ENCODE data around the gene NFILZ.
"Not testable (repeated sequence)": the region's sequence is repeated elsewhere in the genome, so short reads cannot be mapped to it uniquely, and the experiment has no call there.

The NFILZ gene

DNA sequence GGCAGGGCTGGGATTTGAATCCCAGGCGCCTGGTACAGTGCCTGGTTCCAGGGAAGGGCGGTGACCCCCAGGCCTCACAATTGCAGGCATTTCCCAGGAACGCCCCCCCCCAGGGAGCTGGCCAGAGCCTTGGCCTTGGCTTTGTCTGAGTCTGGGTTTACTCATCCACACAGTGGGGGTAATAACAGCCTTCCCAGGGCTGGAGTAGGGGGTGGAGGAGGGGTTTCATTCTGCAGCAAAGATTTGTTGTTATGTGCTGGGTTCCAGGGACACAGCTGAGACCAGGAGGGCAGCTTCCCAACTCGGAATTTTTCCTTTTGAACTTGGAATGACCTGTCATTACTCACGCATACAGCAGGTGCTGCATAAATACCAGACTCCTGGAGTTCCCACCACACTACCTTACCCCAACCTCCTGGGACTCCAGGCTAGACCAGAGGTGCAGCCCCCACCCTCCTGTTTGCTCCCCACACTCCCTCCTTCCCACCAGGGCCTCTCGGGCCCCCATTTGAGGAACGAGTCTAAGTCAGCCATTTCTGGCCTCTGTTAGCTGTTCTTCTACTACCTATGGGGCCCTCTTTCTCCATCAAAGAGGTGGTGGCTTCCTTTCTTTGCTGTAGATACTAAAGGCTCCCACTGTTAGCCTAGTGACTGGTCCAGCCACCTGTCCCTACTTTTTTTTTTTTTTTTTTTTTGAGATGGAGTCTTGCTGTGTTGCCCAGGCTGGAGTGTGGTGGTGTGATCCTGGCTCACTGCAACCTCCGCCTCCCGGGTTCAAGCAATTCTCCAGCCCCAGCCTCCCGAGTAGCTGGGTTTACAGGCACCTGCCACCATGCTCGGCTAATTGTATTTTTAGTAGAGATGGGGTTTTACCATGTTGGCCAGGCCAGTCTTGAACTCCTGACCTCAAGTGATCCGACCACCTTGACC, 18.3 kb upstream of the NFILZ start:
- no peak for DNase-seq

DNA sequence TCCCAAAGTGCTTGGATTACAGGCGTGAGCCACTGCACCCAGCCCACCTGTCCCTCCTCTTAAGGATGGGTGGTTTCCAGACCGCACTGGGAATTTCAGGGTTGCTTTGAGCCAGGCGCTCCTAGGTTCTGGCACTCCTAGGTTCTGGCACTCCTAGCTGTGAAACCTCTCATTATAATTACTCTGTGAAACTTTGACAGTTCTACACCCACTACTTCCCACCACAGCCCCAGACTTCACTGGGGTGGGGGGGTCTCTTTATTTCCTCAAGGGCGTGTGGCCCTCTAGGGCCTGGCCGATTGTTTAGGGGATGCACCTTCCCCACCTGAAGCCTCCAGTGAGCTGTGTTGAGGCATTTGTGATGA, 17.6 kb upstream of the NFILZ start:
- no peak for DNase-seq

DNA sequence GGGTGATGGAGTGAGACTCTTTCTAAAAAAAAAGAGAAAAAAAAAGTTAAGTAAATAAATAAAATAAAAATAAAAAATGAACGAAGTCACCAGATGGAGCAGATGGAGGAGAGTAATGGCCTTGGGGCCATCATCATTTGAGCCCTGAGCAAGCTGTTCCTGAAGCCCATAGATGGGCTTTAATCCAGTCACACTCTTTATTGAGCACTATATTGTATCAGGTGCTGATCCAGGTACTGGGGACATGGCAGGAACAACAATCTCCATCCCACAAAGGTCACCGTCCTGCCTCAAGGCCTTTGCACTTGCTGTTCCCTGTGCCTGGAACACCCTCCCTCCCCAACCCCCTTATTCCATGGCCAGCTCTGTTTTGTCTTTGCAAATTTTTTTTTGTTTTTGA, 16.0 kb upstream of the NFILZ start:
- DNase-seq = no peak

DNA sequence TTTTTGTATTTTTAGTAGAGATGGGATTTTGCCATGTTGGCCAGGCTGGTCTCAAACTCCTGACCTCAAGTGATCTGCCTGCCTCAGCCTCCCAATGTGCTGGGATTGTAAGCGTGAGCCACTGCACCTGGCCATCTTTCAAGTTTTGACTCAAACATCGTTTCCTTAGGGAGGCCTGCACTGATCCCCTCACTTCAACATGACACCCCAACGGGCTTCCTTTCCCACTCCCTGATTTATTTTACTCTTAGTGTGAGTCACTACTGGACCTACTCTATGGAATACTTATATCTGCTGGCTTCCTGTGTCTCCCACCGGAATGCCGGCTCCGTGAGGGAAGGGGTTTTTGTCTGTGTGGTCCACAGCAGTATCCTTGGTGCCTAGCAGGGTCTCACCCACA, 15.4 kb upstream of the NFILZ start:
- no peak for DNase-seq

DNA sequence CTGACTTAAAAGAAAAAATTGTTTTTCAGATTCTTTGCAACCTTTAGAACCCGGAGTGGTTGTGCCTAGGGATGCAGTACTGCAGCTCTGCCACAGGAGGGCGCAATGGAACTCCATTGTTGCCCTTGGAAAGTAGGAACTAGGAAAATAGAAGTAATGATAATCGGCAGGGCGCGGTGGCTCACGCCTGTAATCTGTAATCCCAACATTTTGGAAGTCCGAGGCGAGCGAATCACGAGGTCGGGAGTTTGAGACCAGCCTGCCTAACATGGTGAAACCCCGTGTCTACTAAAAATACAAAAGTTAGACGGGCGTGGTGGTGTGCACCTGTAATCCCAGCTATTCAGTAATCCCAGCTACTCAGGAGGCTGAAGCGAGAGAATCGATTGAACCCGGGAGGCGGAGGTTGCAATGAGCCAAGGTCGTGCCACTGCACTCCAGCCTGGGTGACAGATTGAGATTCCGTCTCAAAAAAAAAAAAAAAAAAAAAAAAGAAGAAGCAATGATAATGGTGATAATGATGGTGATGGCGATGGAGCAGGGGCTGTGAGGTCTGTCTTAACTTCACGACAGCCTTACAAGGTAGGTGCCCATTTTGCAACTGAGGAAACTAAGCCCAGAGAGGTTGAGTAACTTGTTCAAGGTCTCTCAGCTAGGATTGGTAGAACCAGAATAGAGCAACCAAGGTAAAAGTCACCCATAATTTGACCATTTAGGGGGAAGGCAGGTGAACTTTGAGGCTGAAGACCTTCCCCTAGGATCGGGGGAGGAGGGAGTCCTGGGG, 14.4 kb upstream of the NFILZ start:
- peak; percentile 62 for DNase-seq

DNA sequence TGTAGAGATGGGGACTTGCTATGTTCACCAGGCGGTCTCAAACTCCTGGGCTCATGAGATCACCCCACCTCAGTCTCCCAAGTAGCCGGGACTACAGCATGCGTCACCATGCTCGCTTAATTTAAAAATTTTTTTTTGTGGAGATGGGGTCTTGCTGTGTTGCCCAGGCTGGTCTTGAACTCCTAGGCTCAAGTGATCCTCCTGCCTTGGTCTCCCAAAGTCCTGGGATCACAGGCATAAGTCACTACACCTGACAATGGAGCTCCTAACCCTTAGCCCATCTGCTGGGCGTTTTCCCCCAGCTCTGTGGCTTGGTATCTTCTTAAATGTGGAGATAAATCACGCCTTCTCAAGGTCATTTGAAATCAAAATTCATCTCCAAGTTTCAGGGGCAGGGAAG, 13.6 kb upstream of the NFILZ start:
- DNase-seq = no peak

DNA sequence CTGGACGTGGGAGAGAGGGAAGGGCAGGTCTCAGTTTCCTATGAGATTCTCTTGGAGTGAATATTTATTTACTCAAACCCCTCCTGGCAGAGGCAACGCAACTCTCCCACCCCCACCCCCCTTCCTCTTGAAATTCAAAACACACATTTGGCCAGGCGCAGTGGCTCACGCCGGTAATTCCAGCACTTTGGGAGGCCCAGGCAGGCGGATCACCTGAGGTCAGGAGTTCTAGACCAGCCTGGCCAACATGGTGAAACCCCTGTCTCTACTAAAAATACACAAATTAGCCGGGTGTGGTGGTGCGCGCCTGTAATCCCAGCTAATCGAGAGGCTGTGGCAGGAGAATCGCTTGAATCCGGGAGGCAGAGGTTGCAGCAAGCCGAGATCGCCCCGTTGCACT, 13.1 kb upstream of the NFILZ start:
- not testable (repeated sequence) for DNase-seq

DNA sequence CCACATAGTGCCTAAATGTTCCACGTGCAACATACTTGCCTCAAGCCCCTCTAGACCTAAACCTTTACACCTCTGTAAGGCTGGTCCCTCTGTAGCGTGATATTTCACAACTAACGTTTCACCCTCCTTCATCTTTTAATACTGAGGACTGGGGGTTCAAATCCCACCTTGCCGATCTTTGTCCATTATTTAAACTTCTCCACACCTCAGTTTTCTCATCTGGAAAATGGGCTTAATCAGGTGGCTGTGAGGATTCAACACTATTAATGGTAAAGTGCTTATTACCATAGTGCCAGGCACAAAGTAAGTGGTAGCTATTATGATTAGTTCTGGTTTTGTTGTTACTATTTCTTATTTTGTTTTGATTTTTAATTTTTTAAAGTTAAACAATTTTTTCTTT, 12.4 kb upstream of the NFILZ start:
- no peak for DNase-seq

DNA sequence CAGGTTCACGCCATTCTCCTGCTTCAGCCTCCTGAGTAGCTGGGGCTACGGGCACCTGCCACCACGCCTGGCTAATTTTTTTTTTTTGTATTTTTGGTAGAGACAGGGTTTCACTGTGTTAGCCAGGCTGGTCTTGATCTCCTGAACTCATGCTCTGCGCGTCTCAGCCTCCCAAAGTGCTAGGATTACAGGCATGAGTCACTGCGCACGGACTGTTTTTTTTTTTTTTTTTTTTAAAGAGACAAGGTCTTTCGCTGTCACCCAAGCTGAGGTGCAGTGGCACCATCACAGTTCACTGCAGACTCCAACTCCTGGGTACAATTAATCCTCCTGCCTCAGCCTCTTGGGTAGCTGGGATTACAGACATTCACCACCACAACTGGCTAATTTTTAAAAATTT, 11.7 kb upstream of the NFILZ start:
- no peak for DNase-seq

DNA sequence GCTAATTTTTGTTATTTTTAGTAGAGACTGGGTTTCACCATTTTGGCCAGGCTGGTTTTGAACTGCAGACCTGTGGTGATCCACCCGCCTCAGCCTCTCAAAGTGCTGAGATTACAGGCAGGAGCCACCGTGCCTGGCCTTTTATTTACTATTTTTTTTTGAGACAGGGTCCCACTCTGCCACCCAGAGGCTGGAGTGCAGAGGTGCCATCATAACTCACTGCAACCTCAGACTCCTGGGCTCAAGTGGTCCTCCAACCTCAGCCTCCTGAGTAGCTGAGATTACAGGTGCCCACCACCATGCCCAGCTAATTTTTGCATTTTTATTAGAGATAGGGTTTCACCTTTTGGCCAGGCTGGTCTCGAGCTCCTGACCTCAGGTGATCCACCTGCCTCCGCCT, 7.5 kb upstream of the NFILZ start:
- not testable (repeated sequence) for DNase-seq

DNA sequence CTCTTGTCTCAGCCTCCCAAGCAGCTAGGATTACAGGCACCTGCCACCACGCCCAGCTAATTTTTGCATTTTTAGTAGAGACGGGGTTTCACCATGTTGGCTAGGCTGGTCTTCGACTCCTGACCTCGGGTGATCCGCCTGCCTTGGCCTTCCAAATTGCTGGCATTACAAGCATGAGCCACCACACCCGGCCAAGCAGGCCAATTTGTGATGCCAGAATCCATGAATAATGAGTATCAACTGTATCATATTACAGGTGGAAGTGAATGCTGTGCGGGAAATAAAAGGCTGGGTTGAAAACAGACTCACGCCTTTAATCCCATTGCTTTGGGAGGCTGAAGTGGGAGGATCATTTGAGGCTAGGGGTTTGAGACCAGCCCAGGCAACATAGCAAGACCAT, 3.6 kb upstream of the NFILZ start:
- DNase-seq = no peak

DNA sequence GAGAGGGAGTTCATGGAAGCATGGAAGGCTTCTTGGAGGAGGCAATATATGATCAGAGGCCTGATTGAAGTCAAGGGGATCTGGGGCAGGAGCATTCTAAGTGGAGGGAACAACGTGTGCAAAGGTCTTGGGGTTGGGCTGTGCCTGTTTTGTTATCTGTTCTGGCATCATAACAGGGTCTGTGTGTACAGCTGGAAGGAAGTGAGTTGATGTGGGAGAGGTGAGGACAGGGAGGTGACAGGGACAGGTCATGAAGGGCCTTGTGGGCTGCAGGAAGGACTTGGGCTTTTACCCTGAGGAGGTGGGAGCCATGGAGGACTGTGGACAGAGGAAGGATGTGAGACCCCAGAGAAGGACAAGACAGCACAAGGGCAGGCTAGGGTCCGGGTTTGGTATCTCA, 1.2 kb upstream of the NFILZ start:
- no peak for DNase-seq

DNA sequence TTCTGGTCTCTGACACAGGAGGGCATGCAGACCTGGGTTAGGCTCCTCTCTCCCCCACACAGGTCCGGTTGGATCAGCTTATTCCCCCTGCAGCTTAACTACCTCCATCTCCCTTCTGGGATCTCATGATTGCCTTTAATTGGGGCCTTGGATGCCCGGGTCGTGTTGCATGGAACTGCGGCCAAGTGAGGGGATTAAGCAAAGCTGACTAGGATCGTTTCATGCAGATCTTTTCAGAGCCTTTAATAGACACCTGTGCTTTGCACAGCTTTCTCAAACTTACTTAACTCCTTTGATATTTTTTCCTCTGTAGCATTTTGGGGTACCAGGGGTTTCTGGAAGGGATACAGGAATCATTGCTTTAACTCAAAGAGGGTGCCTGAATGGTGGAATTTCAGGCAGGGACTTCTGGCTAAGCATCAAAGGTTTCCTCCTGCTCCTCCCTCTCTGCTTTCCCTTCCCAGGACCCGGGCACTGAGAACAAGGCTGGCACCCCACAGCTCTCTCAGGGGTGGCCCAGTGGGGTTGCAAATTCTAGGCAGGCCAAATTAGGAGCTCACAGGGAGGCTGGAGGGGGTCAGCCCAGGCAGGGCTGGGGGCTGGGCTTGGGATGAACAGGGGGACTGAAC, 477 bp downstream of the NFILZ start:
- no peak for DNase-seq

DNA sequence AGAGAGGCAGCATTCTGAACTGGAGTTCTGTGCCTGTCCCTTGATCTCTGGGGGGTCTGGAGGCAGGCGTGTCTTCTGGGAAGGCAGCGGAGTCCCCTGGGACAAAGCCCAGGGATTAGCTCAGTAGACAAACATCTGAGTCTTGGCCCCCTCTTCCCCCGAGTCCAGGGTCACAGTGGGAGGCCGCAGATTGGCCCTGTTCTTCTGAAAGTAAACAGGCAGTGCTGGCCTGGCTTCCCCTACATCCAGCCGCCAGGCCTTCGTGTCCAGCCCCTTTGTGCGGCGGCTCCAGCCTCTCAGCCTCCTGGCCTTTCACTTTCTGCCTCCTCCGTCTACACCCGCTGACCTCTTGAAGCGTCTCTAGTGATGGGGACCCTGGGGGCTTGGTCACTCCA, 989 bp downstream of the NFILZ start:
- DNase-seq = no peak

DNA sequence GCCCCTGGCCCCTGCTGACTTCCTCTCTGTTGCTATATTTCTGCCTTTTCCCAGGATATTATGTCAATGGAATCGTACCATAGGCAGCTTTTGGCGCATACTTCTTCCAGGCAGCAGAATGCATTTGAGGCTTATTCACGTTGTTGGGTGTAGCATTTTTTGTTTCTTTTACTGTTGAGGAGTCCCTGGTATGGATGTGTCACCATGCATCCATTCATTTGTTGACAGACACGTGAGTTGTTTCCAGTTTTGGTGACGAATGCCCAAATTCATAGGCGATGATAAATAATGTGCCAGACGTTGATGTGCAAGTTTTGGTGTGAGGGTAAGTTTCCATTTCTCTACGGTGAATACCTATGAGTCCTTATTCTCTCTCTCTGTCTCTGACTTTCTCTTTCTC, 5.0 kb downstream of the NFILZ start:
- DNase-seq = no peak

DNA sequence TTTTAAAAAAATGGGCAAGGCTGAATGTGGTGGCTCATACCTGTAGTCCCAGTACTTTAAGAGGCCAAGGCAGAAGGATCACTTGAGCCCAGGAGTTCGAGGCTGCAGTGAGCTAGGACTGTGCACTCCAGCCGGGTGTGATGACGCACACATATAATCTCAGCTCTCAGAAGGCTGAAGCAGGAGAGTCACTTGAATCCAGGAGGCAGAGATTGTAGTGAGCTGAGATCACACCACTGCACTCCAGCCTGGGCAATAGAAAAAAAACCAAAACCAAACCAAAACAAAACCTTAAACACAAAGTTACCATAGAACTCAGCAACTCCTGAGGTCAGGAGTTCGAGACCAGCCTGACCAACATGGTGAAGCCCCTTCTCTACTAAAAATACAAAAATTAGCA, 6.6 kb downstream of the NFILZ start:
- not testable (repeated sequence) for DNase-seq

DNA sequence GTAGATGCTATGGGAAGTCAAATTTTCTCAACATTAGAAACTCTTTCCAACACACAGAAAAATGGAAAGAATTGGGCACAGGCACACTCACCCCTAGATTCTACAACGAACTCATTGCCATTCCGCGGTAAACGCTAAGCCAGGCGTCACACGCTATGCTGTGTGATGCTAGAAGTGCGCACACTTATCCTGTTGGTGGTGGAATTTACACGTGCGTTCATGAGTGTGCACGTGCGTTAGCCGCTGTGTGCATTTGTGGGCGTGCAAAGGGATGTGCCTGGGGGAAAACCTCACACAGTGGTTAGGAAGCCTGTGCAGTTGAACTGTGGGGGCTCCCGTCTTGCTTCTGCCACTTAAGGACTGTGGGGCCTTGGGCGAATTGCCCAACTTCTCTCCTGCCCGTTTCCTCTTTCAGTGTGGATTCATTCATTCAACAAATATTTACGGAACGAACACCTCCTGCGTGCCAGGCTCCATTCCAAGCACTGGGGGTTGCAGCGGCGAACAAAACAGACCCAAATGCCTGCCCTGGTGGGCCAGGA, 7.7 kb downstream of the NFILZ start:
- DNase-seq = no peak

DNA sequence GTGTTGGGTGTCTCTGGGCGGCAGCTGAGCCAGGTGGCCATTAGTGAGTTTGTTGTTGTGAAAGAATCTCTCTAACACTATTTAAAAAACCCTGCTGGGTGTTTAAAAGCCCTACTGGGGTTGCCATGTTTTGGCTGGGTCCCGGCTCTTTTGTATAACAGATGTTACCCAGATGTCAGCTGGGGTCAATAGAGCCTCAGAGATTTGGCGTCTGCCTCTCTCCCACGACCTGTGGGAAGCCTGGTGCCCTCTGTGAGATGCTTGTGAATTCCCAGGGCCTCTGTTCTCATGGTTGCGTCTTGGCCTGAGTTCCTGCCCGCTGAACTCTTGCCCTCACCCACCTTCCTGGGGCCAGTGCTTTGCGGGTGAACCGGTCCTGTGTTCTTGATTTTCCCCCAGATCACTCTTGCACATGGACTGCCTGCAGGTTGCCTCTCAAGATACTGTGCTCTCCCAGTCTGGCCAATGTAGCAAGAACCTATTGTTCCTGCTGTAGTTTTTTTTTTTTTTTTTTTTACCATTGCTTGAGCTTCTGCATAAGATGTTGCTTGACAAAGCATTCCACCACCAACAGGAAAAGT, 9.5 kb downstream of the NFILZ start:
- no peak for DNase-seq

DNA sequence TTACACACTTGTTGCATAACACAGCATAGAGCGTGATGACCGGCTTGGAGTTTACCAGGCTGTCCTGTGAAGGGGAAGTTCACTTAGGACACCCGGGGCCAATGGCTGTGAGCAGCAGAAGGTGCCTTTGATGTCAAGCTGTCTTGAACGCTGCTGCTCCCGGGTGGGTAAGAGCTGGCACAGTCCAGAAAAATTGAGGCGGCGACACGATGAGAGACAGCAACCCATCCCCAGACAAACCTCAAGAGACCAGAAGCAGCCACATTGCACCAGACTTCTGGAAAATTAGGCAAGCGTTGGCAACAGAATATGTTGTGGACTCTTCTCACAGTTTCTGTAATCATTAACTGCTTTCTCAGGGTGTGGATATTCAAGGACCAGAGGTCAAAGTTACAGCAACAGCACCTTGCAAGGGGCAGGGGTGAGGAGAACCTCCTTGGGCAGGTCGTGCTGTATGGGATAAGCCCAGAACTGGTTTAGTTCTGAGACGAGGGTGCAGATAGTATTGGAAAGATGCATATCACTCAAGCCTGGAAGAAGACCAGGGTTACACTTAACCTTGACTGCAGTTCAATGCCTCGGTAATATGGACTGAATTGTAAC, 10.1 kb downstream of the NFILZ start:
- DNase-seq = no peak

DNA sequence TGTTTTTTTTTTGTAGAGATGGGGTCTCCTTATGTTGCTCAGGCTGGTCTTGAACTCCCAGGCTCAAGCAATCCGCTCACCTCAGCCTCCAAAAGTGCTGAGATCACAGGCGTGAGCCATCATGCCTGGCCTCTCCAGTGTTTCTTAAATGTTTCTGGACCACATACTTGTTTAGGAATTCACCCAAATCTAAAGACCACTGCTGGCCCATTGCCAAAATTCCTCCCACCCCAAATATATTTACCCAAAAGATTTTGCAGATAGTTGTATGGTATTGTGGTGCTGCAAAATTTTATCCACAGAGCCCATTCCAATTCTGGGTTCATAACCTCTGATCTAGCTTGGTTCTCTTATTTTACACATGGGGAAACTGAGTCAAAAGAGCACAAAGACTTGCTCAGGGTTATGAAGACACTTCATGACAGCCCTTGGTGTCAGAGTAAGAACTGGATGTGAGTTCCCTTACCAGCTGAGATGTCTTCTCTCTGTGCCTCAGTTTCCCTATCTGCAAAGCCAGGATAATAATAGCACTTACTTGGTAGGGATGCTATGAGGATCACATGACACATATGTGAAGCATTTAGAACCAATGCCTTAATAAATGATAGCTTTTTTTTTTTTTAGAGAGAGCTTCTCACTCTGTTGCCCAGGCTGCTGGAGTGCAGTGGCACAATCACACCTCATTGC, 10.9 kb downstream of the NFILZ start:
- no peak for DNase-seq

DNA sequence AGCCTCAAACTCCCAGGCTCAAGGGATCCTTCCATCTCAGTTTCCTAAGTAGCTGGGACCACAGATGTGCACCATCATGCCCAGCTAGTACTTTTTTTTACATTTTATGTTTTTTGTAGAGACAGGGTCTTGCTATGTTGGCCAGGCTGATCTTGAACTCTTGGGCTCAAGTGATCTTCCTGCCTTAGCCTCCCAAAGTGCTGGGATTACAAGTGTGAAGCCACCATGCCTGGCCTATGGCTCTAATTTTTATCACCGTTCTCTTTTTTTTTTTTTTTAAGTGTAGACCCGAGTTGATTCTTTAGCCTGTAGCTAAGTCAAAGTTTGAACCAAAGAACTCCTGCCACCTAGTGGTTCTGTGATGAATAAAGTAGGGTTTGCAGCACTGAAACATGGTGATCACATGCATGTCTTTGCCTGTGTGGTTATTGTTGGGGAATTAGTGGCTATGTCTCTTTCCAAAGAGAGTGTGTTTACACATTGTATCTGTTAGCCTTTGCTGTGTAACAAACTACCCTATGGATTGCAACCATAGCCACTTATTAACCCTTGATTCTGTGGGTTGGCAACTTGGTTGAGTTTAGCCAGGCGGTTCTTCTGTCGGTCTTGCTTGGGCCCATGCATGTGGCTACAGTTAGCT, 11.6 kb downstream of the NFILZ start:
- DNase-seq = no peak

DNA sequence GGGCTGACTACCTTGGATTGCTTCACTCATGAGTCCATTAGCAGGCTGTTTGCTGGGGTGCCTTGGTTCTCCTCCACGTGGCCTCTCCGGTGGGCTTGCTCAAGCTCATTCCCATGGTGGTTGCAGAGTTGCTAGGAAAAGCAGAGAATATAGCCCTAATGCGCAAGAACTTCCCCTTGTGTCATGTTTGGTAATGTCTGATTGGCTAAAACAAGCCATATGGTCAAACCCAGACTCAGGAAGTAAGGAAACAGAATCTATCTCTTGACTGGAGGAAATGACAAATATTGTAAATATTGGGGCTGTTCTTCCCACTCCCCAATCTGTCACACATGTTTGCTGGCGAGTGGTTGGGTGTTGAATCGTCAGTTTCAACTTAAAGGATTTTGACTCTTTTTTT, 12.1 kb downstream of the NFILZ start:
- DNase-seq = no peak

Measured in stimulated activated CD4-positive, alpha-beta T cell treated with anti-CD3 and anti-CD28 coated beads, Interleukin-1b, Interleukin-23, amount 100 ng/mL, for 48 hours (primary cell).